HCT116 (cell line): ENCODE results near the gene OSBP2. TPM values are rescaled to one million over a fixed set of nuclear protein-coding genes. Genes with fewer than 3 reads are reported as not detected.

Source experiments
- ATAC-seq: fragments of 200-7000 bp; cut with Tn5 transposase; 2 replicates; pipeline ENCODE4 v1.9.1; 2020; ENCODE audit warnings: mild to moderate bottlenecking, moderate library complexity
- BruUV-seq: library from RNA; stranded (reverse); fragments of 400-500 nt; replicated peaks from 2 replicates; lab custom pipeline; 2021; lab: Mats Ljungman, UMichigan
- CTCF ChIA-PET: fragments of 300-600 bp; sonication (Branson Sonifier 250); formaldehyde crosslinking; loops from one replicate; lab custom pipeline; 2021; ENCODE audit warnings: antibody characterized with exemption; lab: Charles Lee
- POLR2A ChIA-PET: fragments of 300-600, 350-600 bp; sonication (Branson Sonifier 250); formaldehyde crosslinking; loops from one replicate; lab custom pipeline; 2021; ENCODE audit warnings: antibody characterized with exemption; lab: Charles Lee
- RAD21 ChIA-PET, 2 experiments: fragments of 300-600 bp; sonication (Branson Sonifier 250); formaldehyde crosslinking; loops; one replicate each; lab custom pipeline; 2023; ENCODE audit warnings: low total read pairs in 2 of 2; ENCODE audit not compliant: uncharacterized antibody in 2 of 2, unreplicated experiment in 2 of 2, low non-redundant PET in 1 of 2; lab: Charles Lee
- DNase-seq: peaks from one replicate; pipeline ENCODE4 v3.0.0-alpha.2; 2010; ENCODE audit warnings: low read depth, low spot score
- H2AFZ ChIP-seq: fragments of 200-600 bp; shearing (Covaris generic), sonication (generic); 2 replicates; pipeline ENCODE4 v1.6.1; 2017; ENCODE audit warnings: low read depth, mixed run types, mixed read lengths, antibody characterized with exemption, low read length; ENCODE audit not compliant: poor library complexity, severe bottlenecking
- H3K27ac ChIP-seq: 2 replicates; pipeline ENCODE4 v1.5.1; 2012; ENCODE audit warnings: low read depth, low read length
- H3K27me3 ChIP-seq: fragments of 200-600 bp; sonication (generic); 2 replicates; pipeline ENCODE4 v1.6.1; 2016; ENCODE audit warnings: mixed run types, low read length, mixed read lengths; ENCODE audit not compliant: insufficient read depth
- H3K36me3 ChIP-seq, 2 experiments: fragments of 200-500 bp in 1 of 2; fragments of 200-600 bp in 1 of 2; sonication (Bioruptor generic) in 1 of 2; sonication (generic) in 1 of 2; 2 replicates each; pipeline versions ENCODE4 v1.5.1 to v1.6.1; 2014 to 2016; ENCODE audit warnings: low read length in 2 of 2, inconsistent platforms in 1 of 2, mixed read lengths in 1 of 2, mixed run types in 1 of 2; ENCODE audit not compliant: insufficient read depth in 2 of 2, control insufficient read depth in 1 of 2
- H3K4me1 ChIP-seq, 2 experiments: fragments of 200-600 bp in 1 of 2; sonication (generic) in 1 of 2; 2 replicates each; pipeline versions ENCODE4 v1.5.1 to v1.6.1; 2012 to 2017; ENCODE audit warnings: low read length in 2 of 2, inconsistent platforms in 1 of 2, mild to moderate bottlenecking in 1 of 2, mixed read lengths in 1 of 2, mixed run types in 1 of 2, moderate library complexity in 1 of 2; ENCODE audit not compliant: insufficient read depth in 2 of 2, control insufficient read depth in 1 of 2
- H3K4me2 ChIP-seq: fragments of 200-600 bp; sonication (generic); 2 replicates; pipeline ENCODE4 v1.6.1; 2017; ENCODE audit warnings: mixed run types, low read length, mixed read lengths
- H3K4me3 ChIP-seq, 2 experiments: fragments of 200-600 bp in 1 of 2; sonication (generic) in 1 of 2; replicated peaks in 1 of 2; 2 replicates each; pipeline ENCODE4 v1.5.1; 2011 to 2016; ENCODE audit warnings: low read length in 2 of 2, control low read depth in 1 of 2, low read depth in 1 of 2, mild to moderate bottlenecking in 1 of 2, mixed read lengths in 1 of 2, mixed run types in 1 of 2
- H3K79me2 ChIP-seq: fragments of 200-600 bp; sonication (generic); 2 replicates; pipeline ENCODE4 v1.6.1; 2017; ENCODE audit warnings: mild to moderate bottlenecking, mixed run types, low read length, moderate library complexity, mixed read lengths; ENCODE audit not compliant: insufficient read depth
- H3K9ac ChIP-seq: fragments of 200-600 bp; sonication (generic); 2 replicates; pipeline ENCODE4 v1.6.1; 2016; ENCODE audit warnings: low read length, mixed read lengths
- H3K9me2 ChIP-seq: fragments of 200-600 bp; sonication (generic), shearing (Covaris generic); 2 replicates; pipeline ENCODE4 v1.6.1; 2017; ENCODE audit warnings: mixed run types, mild to moderate bottlenecking, moderate library complexity; ENCODE audit not compliant: insufficient read depth
- H3K9me3 ChIP-seq, 2 experiments: fragments of 200-500 bp in 1 of 2; fragments of 200-600 bp in 1 of 2; sonication (Bioruptor generic) in 1 of 2; sonication (generic) in 1 of 2; 2 replicates each; pipeline ENCODE4 v1.6.1; 2014 to 2017; ENCODE audit warnings: low read length in 2 of 2, mixed read lengths in 2 of 2, inconsistent platforms in 1 of 2, low read depth in 1 of 2, mild to moderate bottlenecking in 1 of 2, mixed run types in 1 of 2, moderate library complexity in 1 of 2; ENCODE audit not compliant: control insufficient read depth in 1 of 2, insufficient read depth in 1 of 2
- H4K20me1 ChIP-seq: fragments of 200-600 bp; sonication (generic), shearing (Covaris generic); 2 replicates; pipeline ENCODE4 v1.6.1; 2017; ENCODE audit warnings: mixed run types, mild to moderate bottlenecking, moderate library complexity; ENCODE audit not compliant: insufficient read depth
- CEBPB ChIP-seq: IDR thresholded peaks from 2 replicates; pipeline ENCODE4 v1.6.1; 2012; ENCODE audit warnings: low read depth
- JUND ChIP-seq: IDR thresholded peaks from 2 replicates; pipeline ENCODE4 v1.6.1; 2012
- SRF ChIP-seq: IDR thresholded peaks from 2 replicates; pipeline ENCODE4 v1.6.1; 2012; ENCODE audit warnings: low read depth
- intact Hi-C: fragments of 100-400 bp; cut with micrococcal nuclease; formaldehyde crosslinking; loops from 2 replicates; pipeline ENCODE4 v1.10.0; 2022
- total RNA-seq: library from RNA; stranded (reverse); gene quantifications from one replicate; pipeline ENCODE4 v1.2.1, GENCODE V29; 2021; ENCODE audit not compliant: unreplicated experiment
- TF ChIP-seq, protein P1 (sequence below): IDR thresholded peaks from 2 replicates; pipeline ENCODE4 v1.6.1; 2011; ENCODE audit warnings: mild to moderate bottlenecking, low read length, moderate library complexity; ENCODE audit not compliant: insufficient replicate concordance; ENCODE audit errors: extremely low read depth
- TF ChIP-seq, protein P2 (sequence below): IDR thresholded peaks from 2 replicates; pipeline ENCODE4 v1.6.1; 2012

Gene OSBP2
- total RNA-seq, 1 experiment from 2014 or later, result 12.9 TPM

DNA sequence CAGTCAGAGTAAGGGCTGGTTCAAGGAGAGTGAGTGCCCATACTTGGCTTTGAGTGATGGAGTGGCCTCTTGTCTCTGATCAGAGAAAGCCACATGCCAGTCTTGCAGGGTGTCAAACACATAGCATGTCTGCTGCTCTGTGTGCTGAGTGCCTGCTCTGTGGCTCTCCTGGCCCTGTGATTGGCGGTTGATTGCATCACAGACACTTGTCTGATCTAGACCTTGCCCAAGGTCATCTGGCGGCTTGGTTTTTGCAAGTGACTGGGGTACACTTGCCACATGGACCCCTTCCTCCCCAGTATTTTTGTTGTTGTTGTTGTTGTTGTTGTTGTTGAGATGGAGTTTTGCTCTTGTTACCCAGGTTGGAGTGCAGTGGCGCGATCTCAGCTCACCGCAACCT, 10.3 kb downstream of the OSBP2 start:
- H3K4me2 ChIP-seq, result peak overlapping the region; percentile 3; the same call in 1 of the 2 replicates
- ATAC-seq, result no peak
- no peak overlapping the region for H3K27ac ChIP-seq
- peaks cover 6% of the 10 kb centered on the region; the same call in 1 of the 2 replicates for H3K79me2 ChIP-seq
- intact Hi-C loops, result loop anchor here (5.0 kb wide), 1 partner anchor 73 kb away; no protein-coding TSS in a partner anchor
- peaks cover 52 to 73% of the 10 kb centered on the region in 2 experiments for H3K4me1 ChIP-seq
- H3K4me3 ChIP-seq, result no peak overlapping the region
- no peak overlapping the region for H3K9ac ChIP-seq
- POLR2A ChIA-PET, result no interaction called here
- no peak overlapping the region for H2AFZ ChIP-seq
- no peaks in the 10 kb centered on the region for H3K9me2 ChIP-seq
- TF ChIP-seq SRF, result no peak
- TF ChIP-seq, protein P1, sequence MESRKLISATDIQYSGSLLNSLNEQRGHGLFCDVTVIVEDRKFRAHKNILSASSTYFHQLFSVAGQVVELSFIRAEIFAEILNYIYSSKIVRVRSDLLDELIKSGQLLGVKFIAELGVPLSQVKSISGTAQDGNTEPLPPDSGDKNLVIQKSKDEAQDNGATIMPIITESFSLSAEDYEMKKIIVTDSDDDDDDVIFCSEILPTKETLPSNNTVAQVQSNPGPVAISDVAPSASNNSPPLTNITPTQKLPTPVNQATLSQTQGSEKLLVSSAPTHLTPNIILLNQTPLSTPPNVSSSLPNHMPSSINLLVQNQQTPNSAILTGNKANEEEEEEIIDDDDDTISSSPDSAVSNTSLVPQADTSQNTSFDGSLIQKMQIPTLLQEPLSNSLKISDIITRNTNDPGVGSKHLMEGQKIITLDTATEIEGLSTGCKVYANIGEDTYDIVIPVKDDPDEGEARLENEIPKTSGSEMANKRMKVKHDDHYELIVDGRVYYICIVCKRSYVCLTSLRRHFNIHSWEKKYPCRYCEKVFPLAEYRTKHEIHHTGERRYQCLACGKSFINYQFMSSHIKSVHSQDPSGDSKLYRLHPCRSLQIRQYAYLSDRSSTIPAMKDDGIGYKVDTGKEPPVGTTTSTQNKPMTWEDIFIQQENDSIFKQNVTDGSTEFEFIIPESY, result no peak
- peak; percentile 45; the same call in 1 of the 2 replicates for TF ChIP-seq CEBPB
- TF ChIP-seq JUND, result no peak
- TF ChIP-seq, protein P2, sequence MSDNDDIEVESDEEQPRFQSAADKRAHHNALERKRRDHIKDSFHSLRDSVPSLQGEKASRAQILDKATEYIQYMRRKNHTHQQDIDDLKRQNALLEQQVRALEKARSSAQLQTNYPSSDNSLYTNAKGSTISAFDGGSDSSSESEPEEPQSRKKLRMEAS, result 0 out of 2 replicates have a peak, but pooled peaks have one; percentile 13
- no peak for DNase-seq
- H3K36me3 ChIP-seq, result no peaks in the 10 kb centered on the region
- no peaks in the 10 kb centered on the region; a peak in 1 of 4 replicates for H3K9me3 ChIP-seq
- RAD21 ChIA-PET, result no interaction called here
- no peaks in the 10 kb centered on the region for H3K27me3 ChIP-seq
- BruUV-seq, result no TSS peak
- CTCF ChIA-PET, result no interaction called here
- no peaks in the 10 kb centered on the region for H4K20me1 ChIP-seq
